HG03095 (cell line): ENCODE results near the gene ENC1.
"Not testable (repeated sequence)": the region's sequence is repeated elsewhere in the genome, so short reads cannot be mapped to it uniquely, and the experiment has no call there.

Experiments
- ATAC-seq: cut with Tn5 transposase; IDR thresholded peaks from one replicate; pipeline ENCODE4 v1.9.1; 2021; ENCODE audit warnings: moderate library complexity; ENCODE audit not compliant: unreplicated experiment

ENC1 gene

GRCh38 chr5:74640450-74640953 lies at the start of gene ENC1:
Gene ENC1, minus strand, starts transcription at chr5:74640728. Its CDS starts 4,243 bp downstream, at chr5:74636485.
- ATAC-seq = peak; percentile 62

GRCh38 chr5:74686962-74687751 lies 46.6 kb upstream of the ENC1 start:
- ATAC-seq = no peak

GRCh38 chr5:74685979-74686631 lies 45.6 kb upstream of the ENC1 start:
- peak; percentile 54 for ATAC-seq

GRCh38 chr5:74684900-74685851 lies 44.6 kb upstream of the ENC1 start, which contains the start of gene HEXB:
Gene HEXB, plus strand, starts transcription at chr5:74685233. Its CDS starts 28 bp downstream, at chr5:74685261.
- ATAC-seq = peak; percentile 83

GRCh38 chr5:74679966-74680365 lies 39.4 kb upstream of the ENC1 start:
- ATAC-seq = no peak

- not testable (repeated sequence) for ATAC-seq
Observed at GRCh38 chr5:74679300-74679699, 38.8 kb upstream of the ENC1 start.

- ATAC-seq = not testable (repeated sequence)
Observed at GRCh38 chr5:74678123-74678522, 37.6 kb upstream of the ENC1 start.

- ATAC-seq = not testable (repeated sequence)
Observed at GRCh38 chr5:74676466-74676865, 35.9 kb upstream of the ENC1 start.

GRCh38 chr5:74673011-74673790 lies 32.7 kb upstream of the ENC1 start:
- no peak for ATAC-seq

- ATAC-seq = no peak
Observed at GRCh38 chr5:74672215-74672877, 31.8 kb upstream of the ENC1 start.

- no peak for ATAC-seq
Observed at GRCh38 chr5:74670396-74671038, 30.0 kb upstream of the ENC1 start.

GRCh38 chr5:74669821-74670220 lies 29.3 kb upstream of the ENC1 start:
- ATAC-seq = no peak

GRCh38 chr5:74667396-74667795 lies 26.9 kb upstream of the ENC1 start:
- ATAC-seq = no peak

- no peak for ATAC-seq
Observed at GRCh38 chr5:74665816-74666215, 25.3 kb upstream of the ENC1 start.

- ATAC-seq = no peak
Observed at GRCh38 chr5:74665273-74665672, 24.7 kb upstream of the ENC1 start.

- ATAC-seq = no peak
Observed at GRCh38 chr5:74664551-74664950, 24.0 kb upstream of the ENC1 start.

- no peak for ATAC-seq
Observed at GRCh38 chr5:74660873-74661272, 20.3 kb upstream of the ENC1 start.

- no peak for ATAC-seq
Observed at GRCh38 chr5:74660140-74660539, 19.6 kb upstream of the ENC1 start.

- no peak for ATAC-seq
Observed at GRCh38 chr5:74659172-74659571, 18.6 kb upstream of the ENC1 start.
